Hypothalamus (tissue), 51 donors: ENCODE data around the gene PGM5.

Experiments
- DNase-seq, 51 donors: peaks; one replicate each; lab custom pipeline; 2025; lab: John Stamatoyannopoulos, UW

The PGM5 gene

DNA sequence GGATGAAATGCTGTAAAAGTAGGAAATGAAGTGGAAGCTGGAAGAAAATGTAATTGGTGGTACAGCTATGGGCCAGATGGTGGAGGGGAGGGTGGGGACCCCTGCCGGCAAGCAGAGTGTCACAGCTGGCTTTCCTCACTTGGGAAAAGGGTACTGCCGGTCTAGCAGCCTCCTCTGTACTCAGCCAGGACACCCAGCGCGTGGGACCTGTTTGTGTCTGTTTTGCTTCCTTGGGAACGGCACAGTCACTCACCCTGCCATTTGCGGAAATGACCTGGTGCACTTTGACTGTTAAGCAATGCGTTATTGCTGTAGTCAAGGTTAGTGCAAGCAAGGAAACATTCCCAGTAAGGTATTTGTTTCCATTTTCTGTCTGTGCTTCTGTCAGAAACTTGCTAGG, 174.2 kb downstream of the PGM5 start:
- no peak for DNase-seq

DNA sequence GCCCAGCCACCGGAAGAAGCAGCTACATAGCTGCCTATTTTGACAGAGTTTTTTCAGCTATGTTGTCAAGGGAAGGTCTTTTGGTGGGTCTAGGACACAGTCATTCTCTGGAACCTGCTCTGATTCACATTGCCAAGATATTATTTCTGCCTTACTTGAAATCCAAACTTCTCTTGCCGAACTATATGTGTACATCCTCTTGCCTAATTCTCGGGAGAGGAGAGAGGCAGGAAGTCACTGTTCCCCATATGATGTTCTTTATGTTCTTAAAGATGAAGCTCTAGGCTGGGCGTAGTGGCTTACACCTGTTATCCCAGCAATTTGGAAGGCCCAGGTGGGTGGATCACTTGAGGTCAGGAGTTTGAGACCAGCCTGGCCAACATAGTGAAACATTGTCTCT, 175.7 kb downstream of the PGM5 start:
- DNase-seq: no peak

DNA sequence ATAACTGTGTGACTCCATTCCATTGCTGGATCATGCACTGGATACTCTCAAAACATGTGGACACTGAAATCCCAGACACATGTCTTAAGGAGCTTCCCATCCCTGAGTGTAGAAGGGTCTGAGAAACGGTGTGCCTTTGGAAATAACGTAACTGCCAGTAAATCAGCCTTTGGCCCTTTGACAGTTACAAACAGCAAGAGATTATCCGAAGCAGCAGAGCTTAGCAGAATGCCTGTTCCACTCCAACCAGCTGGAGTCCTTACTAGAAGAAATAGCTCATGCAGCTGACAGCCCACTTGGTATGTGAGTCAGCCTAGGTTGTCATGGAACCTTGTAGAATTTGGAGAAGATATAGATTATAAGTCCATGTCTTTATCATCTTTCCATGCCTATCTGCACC, 177.3 kb downstream of the PGM5 start:
- DNase-seq: no peak

DNA sequence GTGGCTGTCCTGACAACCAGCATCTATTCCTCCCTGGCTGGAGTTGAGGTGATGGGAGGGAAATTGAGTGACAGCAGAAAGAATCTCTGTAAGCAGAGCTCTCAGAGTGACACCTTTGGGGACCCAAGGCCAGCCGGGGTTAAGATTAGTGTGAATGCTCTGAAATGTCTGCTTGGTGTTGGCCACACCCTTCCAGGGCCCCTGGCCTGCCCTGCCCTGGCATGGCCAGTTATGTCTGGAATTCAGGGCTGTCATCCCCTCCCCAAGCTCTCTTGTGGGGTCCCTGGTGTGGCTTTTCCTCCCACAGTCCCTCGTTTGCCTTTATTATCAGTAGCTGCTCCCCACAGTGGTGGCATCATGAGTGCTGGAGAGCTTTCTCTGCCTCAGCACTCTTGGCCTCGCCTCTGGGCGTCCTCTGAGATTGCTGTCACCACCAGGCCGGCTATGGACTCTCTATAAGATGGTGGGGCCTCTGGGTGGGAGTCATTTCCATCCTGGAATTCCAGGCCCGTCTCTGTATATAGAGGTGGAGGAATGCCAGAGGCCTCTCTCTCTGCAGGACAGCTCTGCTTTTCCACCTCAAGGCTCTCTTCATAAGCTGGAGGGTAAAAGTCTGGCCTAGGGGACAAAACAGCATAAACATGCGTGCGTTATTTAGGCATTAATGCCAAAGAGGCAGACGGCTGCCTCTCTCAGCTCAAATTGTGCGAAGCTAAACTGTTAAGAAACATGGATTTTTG, 180.6 kb downstream of the PGM5 start:
- DNase-seq: no peak

DNA sequence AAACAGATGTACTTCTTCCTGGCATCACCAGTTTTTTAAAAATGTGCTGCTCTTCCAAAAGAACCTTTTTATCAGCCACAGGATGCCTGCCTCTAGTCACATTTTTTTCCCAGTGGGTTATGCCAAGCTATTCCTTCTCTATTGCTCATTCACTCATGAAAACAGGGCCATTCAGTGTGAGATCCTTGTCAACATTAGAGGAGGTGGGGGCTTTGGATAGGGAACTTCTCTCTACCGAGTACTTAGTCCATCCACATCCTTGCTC, 181.1 kb downstream of the PGM5 start:
- DNase-seq: no peak

DNA sequence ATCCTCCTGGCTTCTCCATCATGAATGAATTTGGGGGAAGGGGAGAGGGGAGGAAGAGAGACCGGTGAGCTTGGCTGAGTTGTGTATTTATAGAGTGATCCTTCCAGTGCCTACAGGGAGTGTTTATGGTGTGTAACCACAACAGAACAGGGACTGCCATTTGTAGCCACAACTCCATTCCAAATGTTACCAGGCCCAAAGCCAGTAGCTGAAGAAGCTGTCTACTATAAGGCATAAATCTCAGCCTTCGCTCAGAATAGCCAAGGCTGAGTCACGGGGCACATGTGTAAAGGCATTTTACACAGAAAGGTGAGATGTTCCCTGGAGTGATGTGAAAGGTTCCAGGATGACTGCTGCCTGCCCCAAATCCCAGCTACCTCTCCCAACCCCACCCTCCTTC, 181.8 kb downstream of the PGM5 start:
- DNase-seq: no peak

DNA sequence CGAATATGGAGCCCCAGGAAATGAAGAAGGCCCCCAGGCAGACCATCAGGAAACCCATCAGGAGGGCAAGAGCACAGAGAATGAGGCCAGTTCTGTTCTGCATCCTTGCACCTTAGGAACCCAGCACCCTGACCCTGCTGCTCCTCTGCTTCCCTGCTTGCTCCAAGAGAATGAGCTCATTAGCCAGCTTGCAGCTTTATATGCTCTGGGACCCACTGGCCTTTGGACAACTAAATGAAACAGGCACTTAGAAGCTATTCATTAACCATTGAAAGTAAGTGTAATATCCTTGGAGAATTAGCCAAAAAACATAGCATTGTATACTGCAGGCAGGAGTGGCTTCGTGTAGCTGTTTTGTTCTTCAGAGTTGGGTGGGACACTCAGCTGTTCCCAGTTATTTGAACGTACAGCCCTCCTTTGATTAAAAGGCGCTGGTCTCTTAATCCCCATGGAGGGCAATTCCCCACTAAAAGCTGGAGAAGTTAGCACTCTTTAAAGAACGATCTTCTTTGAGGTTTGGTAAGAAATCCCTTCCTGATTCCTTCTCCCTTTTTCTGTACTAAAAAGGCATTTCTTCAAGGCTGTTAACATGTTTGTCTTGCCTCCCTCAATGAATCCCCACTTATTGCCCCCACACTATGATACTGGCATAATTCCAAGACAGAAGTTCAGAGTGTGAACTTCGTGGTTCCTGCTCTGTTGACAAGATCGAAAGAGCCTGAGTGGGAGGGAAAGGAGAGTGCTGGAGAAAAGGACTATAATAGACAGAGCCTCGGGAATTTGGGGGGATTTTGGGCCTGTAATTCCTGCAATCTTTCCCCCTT, 184.5 kb downstream of the PGM5 start, which contains the start of gene TMEM252:
TMEM252 (minus strand) TSS at position 172 of the 824 bp plus-strand sequence; CDS start at position 103, 69 bp downstream.
- DNase-seq: no peak

DNA sequence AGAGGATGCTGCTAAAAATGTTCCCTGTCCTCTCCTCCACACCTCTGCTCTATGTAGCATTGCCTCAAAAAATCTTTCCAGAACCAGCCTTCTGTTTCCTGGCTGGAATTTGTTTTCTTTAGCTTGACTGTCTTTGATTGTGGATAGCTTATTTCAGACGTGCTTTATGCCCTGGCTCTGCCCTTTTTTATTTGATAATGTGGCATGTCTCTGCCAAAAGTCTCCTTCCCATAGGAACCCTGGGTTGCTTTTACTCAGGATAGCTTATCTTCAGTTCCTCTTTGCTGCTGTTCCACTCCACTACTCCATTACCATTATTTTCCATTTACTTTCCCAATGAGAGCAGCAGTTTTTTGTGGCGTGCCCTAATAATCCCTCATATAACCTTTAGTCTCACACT, 185.2 kb downstream of the PGM5 start:
- no peak for DNase-seq

DNA sequence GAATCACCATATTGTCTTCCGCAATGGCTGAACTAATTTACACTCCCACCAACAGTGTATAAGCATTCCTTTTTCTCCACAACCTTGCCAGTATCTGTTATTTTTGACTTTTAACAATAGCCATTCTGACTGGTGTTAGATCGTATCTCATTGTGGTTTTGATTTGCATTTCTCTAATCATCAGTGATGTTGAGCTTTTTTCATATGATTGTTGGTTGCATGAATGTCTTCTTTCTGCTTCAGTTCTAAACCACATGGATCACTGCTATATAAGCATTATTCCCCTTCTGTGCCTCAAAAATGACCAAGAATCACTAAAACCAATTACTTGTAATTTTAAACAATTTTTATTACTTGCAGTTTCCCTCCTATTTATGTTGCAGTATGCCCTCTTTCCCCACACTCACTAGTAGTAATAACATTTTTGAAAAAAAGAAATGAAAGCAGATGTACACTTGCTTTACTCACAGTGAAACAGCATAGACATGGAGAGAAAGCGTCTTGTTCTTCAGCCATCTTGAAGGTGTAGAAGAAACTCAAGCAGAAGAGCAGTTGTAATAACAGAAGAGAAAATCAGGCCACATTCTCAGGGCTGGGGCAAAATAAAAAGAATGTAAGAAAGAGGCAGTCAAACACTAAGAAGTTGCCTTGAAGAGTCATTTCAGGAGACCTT, 188.8 kb downstream of the PGM5 start:
- no peak for DNase-seq

DNA sequence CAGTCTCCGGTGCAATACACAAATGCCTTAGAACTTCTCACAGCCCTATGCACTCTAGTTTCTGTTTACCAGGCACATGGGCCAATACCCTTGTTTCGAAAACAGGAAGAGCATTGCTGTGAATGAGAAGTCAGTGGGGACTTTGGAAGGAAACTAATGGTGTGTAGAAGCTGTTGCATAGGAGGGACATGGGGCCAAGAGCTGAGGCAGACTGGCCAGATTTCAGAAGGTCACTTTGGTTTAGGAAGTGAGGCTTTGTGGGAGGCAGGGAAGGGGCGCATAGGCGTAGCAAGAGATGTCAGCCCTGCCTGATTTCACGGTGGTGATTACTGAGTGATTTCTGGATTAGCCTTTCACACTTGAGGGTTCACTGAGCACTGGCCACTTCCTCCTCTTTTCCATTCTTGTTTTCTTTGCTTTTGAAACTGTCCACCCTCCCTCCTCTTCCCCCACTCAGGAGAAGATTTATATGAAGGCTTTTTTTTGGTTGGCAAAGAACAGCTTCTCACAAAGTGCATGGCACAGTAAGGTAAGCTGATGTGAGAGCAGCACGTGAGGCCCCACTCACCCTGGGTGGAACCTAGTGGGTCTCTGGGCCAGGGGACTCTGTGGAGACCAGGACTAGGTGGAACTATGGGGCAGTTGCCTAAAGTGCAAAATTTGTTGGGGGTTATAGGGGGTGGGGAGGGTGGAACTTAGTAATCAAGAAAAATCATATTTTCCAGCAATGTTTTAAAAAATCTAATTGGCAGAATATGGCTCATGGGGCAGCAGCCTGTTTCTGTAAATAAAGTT, 190.4 kb downstream of the PGM5 start:
- peak in 5 of 51 donors; percentile 5 to 16 (median 10) for DNase-seq

DNA sequence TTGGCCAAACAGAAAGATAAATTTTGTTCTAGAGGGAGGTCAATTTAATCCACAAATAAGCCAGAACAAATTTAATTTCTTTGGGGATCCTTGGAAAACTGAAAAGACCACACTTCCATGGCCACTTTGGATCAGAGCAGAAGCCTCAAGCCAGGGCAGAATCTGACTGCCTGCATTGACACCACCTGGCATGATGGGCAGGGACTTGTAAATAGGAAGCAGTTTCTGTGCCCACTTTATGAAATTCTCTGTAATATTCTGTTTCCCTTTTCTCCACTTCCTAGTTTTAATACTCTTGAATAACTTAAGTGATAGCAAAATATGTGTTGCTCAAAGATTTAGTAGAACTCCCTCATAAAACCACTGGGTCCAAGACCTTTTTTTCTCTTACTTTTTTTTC, 191.0 kb downstream of the PGM5 start:
- DNase-seq: no peak

DNA sequence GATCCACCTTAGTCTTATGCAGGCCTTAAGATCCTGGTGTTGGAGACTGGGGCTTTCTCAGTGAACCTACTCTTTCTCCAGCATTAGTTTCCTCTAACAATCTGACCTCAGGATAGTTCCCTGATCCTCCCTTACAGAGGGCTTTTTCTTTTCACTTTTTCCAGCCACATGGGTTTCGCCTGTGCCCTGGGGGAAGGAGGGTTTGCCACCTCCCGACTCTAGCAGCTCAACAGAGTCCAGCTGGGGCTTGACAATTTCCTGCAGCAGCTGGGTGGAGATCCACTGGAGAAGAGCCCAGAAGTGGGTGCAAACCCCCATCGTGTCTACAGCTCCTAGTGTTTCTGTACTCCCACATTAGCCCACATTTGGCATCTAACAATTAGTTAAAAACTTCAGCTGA, 191.8 kb downstream of the PGM5 start:
- DNase-seq: no peak

DNA sequence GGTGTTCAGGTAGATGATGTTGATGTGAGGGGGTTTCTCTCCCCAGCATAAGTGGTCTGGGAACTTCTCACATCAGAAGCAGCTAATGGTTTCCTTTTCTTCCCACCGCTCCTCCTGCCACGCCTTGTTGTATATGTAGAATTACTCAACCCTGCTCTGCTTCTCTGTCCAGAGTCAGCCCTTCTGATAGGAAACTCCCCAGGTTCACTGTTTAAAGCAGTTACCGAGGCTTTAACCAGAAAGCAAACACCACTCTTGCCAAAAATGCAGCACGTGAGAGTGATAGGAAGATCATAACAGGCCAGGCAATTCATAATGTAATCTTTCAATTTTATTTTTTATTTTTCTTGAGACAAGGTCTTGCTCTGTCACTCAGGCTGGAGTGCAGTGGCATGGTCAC, 194.8 kb downstream of the PGM5 start:
- no peak for DNase-seq

DNA sequence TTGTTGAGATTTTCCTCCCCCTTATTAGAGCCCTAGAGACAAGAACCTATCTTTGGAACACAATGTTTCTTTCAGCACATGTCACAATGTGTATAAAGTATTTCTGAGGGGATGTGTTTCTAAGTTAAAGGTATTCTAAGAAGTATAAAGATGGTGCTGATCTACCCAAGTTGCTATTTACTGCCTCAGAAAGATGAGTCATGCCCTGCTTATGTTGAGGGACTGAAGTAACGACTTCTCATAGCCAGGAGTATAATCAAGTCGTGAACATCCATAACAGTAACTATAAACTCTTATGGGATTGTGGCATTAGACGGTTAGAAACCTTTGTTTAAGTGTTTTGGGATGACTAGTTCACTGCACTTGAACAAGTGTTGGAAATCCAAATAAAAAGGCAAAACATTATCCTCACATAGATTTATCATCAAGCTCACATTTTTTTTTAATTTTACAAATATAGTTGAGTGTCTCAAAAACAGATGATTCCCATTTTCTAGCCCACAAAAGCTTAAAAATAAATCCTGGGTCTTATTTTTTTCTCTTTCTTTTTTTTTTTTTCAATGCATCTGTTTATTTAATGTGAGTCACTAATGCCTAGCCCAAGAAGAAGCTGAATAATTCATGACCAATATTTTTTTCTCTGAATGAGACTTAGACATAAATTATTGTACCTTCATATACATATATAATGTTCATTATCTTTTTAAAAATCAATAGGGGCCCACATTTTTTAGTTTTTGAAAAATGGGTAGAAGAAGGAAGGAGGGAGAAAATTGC, 196.5 kb downstream of the PGM5 start:
- DNase-seq: no peak

DNA sequence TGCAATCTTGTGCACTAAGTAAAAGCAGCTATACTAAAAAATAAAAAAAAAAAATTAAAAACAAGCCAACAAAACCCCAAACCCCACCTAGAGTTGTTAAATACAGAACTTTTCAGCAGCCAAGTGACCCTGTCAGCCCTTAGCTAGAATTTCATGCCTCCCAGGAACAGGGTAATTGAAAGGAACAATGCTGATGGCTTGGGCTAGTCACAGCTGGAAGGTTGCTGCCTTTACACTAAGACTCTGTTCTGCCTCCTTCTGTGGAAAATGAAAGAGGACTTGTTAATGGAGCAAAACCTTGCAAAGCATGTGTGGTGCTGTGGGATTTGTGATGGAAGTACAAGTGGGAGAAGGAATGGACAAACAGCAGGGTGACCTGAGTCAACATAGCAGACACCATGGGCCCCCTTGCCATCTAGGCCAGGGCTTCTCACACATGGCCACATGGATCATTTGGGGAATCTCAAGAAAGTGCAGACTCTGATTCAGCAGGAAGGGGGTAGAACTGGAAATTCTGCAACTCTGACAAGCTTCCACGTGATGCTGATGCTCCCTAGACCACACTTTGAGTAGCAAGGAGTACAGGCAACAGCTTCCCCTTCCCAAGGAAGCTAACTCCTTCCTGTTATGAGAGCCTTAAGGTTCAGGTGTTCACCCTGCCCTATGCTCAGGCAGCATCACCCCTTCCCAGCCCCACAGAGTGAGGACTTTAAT, 199.2 kb downstream of the PGM5 start:
- no peak for DNase-seq

DNA sequence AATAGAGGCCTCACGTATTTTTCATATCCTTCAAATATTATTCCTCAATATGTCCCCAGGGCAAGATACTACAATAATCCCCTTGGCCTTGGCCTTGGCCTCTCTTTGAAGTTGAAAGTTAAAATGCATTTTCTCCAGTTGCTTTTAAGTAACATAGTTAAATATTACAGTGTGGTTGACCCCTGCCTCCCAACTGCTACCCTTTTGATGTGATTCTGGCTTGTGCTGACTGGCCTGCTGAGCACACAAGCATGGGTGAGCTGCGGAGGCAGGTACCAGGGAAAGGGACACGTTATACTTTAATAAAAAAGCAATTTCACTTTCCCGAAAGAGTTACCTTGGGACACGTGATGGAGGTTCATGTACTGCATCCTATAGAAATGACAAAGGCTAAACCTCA, 202.1 kb downstream of the PGM5 start:
- DNase-seq: no peak

DNA sequence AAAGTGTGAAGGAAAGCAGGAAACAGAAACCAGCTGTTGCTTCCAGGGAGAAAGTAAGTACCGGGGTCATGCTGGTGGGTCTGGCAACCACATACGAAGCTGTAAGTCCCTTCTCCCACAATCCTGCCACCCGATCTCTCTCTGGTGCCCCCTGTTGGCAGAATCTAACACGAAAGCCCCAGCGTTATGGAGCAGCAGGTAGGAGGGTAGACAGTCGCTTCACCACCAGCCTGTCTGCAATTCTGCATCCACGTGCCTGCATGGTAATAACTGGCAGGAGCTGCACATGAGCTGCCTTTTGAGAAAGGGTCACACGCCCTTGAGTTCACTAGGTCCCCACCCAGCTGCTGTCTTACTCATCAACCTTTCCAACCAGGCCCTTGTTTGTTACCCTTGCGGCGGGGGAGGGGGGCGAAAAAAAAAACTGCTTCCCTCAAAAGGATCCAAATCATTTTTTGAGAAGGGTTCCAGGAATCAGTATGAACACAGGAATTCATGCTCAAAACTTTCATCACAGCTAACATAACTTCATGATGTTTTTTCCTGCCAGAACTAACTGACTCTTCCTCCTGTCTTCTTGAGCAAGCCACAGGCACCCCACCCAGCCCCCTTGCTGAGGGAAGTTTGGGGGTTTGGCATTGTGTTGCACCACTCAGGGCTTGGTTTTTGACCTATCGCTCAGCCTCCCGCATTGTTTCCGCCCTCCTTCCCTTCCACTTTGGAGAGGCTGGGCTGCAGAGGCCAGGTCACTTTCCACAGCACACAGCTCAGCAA, 203.8 kb downstream of the PGM5 start:
- DNase-seq: peak in 4 of 51 donors; percentile 2 to 5 (median 2)

DNA sequence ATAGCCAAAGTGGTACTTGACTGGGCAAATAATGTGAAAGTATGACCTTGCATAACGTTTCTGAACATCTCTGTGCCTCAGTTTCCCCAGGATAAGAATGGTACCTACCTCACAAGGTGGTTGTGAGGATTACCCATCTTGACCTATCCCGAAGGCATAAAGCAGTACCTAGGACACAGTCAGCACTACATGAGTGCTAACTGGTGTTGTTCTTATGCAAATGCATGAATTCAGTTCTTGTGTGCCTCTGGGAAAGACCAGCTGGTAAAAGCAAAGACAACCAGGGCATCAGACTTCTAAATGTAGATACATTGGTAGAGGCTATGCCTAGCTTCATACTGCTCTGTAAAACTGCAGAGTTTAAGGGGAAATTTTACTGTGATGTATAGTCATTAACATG, 206.1 kb downstream of the PGM5 start:
- no peak for DNase-seq

DNA sequence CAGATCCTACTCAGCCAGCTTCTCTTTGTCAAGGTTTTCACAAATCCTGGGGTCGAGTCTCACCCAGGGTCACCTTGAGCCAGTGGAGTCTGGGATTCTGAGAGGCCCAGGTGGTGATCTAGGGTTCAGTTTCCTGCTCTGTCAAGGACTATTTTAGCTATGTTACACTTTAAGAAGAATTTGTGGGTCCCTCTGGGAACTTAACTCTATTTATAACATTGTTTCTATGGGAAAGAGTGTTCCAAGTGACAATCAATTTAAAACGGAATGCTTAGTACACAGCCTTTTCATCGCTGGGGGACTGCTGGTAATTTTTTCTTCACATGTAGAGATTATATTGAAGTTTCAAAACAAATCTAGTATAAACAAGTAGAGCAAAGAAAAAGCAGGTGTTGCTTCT, 211.2 kb downstream of the PGM5 start:
- no peak for DNase-seq
